ENCODE measurements around the gene SYTL3.

DNA sequence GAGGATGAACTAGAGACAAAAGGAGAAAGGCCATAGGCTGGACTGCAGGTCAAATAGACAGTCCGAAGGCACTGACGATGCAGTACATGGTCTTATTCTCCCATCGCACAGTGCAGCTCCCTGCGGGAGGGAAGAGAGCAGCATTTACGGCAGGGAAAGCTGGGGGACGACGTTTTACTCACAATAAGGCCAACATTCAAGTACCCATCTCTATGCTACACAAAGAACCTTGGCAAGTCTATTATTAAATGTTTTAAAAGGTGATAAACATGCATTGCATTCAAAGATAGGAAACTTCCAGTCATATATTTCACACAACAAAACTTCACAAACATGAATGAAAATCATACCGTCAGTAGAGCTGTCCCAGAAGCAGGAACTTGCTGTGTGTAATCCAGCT, 13.1 kb upstream of the SYTL3 start:
- no peak for TF ChIP-seq NRF1 (conservative IDR thresholded peaks at IDR 0.05; ENCODE audit: low read depth, low read length)
- no peak for TF ChIP-seq ZSCAN29 (IDR thresholded peaks at IDR 0.05)
- no peak for TF ChIP-seq MXI1 (IDR thresholded peaks at IDR 0.05; ENCODE audit: low read depth, low read length)
- TF ChIP-seq, protein P1, sequence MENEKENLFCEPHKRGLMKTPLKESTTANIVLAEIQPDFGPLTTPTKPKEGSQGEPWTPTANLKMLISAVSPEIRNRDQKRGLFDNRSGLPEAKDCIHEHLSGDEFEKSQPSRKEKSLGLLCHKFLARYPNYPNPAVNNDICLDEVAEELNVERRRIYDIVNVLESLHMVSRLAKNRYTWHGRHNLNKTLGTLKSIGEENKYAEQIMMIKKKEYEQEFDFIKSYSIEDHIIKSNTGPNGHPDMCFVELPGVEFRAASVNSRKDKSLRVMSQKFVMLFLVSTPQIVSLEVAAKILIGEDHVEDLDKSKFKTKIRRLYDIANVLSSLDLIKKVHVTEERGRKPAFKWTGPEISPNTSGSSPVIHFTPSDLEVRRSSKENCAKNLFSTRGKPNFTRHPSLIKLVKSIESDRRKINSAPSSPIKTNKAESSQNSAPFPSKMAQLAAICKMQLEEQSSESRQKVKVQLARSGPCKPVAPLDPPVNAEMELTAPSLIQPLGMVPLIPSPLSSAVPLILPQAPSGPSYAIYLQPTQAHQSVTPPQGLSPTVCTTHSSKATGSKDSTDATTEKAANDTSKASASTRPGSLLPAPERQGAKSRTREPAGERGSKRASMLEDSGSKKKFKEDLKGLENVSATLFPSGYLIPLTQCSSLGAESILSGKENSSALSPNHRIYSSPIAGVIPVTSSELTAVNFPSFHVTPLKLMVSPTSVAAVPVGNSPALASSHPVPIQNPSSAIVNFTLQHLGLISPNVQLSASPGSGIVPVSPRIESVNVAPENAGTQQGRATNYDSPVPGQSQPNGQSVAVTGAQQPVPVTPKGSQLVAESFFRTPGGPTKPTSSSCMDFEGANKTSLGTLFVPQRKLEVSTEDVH (IDR thresholded peaks at IDR 0.05; ENCODE audit: low read depth, partially characterized antibody), result no peak
- TF ChIP-seq, protein P2, sequence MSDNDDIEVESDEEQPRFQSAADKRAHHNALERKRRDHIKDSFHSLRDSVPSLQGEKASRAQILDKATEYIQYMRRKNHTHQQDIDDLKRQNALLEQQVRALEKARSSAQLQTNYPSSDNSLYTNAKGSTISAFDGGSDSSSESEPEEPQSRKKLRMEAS (IDR thresholded peaks at IDR 0.05; ENCODE audit: low read depth, low read length), result no peak
- no peak for TF ChIP-seq MYC (IDR thresholded peaks at IDR 0.05; ENCODE audit: insufficient read depth, insufficient read length, insufficient replicate concordance, low read length, severe bottlenecking)
- no peak for TF ChIP-seq ASH2L (IDR thresholded peaks at IDR 0.05; ENCODE audit: borderline replicate concordance, low read depth)
- no peak for TF ChIP-seq SUPT20H (IDR thresholded peaks at IDR 0.05; ENCODE audit: borderline replicate concordance, control insufficient read depth, low read depth, low read length)
- no peak for TF ChIP-seq POLR2A (IDR thresholded peaks at IDR 0.05; ENCODE audit: low read depth, low read length)
- TF ChIP-seq TCF3 (IDR thresholded peaks at IDR 0.05; ENCODE audit: borderline replicate concordance, insufficient read depth, low read depth, low read length), result no peak
- no peak for TF ChIP-seq NFIC (IDR thresholded peaks at IDR 0.05; ENCODE audit: low read depth, low read length)

Data from GM12878 (cell line).